Right lung (tissue), 5 donors: Measurements from ENCODE around the gene ENPEP. TPM values are rescaled to one million over a fixed set of nuclear protein-coding genes. Genes with fewer than 3 reads are reported as not detected.
"Not testable (repeated sequence)": the region's sequence is repeated elsewhere in the genome, so short reads cannot be mapped to it uniquely, and the experiment has no call there.

Experiments used
- DNase-seq, 2 donors: peaks; one replicate each; pipeline ENCODE4 v3.0.0-alpha.2; 2013
- polyA plus RNA-seq, 5 donors: library from polyadenylated mRNA; unstranded; fragments of 120-200 nt; gene quantifications; one replicate each; pipeline versions ENCODE4 v1.2.1 to v1.2.3, GENCODE V29; 2013; ENCODE audit warnings: inconsistent platforms in 1 of 5, low replicate concordance in 1 of 5; ENCODE audit not compliant: insufficient read length in 5 of 5, insufficient read depth in 1 of 5

Gene ENPEP
- polyA plus RNA-seq, 5 donors, result 17.6 to 49.6 (median 37.8) TPM

DNA sequence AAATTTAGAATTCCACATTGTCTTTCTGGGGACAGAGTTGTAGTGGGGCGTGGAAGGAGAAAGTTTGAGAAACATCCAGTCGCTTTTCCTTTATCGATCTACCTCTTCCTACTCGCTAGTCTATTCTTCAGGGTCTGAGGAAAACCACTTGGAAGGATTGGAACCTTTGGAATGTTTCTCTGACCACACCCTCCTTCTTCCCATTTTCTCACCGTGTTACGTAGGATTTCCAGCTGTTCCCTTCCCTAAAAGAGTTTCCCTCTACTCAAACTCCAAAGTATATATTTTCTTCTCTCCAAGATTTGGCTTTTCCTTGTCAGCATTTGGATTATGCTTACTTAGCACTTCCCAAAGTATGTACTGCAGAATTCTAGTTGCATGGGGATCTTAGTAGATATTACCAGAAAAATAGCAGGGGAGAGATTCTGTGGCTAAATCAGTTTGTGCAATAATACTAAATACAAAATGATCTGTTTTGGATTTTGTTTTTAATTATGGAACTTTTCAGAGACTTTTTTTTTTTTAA, 4.9 kb downstream of the ENPEP start:
- DNase-seq, result no peak

- DNase-seq, result no peak
Observed at GRCh38 chr4:110483516-110483915, 7.6 kb downstream of the ENPEP start.

DNA sequence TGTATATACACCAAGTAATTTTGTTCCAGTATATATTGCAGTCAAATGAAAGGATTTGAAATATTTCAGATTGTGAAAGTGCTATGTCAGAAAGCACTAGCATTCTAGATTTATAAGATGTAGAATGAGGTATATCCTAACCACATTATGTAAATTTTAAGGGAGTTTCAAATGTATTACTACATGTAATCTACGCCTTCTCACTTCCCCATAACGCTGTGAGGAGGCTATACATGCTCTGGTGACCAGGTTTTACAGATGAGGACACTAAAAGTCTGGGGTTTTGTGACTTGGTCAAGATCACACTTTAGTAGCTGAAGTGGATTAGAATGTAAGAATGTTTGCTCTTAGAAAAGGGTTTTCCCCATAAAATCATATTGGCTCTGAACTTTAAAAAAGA, 8.1 kb downstream of the ENPEP start:
- no peak for DNase-seq

DNA sequence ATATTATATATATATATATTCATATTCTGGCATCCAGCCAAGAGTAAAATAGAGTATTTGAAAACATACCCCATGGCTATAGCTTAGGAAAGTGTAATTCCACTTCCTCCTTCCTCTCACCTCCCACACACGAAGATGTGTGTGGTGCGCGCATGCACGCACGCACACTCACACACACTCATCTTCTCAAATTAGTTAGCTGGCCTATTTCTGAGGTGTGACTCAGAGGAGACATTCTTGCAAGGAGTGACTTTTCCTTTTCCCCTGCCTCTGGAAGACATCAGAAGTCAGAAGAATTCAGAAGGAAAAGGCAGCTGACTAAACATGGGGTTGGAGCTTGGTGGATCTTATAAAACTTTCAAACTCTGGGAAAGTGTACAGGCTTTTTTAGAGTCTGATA, 8.8 kb downstream of the ENPEP start:
- DNase-seq, result no peak

DNA sequence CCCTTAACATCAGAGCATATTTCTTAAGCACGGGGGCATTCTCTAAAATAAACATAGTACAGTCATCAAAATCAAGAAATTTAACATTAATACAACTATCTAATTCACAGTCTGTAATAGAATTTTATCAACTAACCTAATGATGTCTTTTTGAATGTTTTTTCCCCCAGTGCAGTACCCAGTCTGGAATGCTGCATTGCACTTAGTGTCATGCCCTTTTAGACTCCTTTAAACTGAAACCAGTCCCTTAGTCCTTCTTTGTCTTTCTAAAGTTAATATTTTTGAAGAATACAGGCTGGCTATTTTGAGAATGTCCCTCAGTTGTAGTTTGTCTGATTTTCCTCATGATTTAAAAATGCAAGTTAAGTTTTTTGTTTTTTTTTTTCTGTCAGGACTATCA, 9.5 kb downstream of the ENPEP start:
- no peak for DNase-seq

DNA sequence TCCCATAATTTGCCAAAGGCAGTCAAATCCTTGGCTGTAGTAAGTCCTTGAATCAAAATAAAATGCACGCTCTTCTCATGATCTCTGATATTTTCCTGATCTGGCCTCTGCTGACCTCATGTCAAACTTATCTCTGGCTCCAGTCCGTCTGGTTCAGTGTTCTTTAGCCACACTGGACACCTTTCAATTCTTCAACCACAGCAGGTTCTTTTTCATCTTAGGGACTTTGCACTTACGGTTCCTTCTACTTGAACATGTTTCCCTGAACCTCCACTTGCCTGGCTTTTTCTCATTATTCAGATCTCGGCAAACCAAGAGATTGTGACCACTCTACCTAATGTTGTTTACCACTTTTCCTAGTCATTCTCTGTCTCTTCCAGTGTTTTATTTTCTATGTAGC, 10.3 kb downstream of the ENPEP start:
- no peak for DNase-seq

- DNase-seq, result not testable (repeated sequence)
Observed at GRCh38 chr4:110486850-110487249, 10.9 kb downstream of the ENPEP start.

- DNase-seq, result no peak
Observed at GRCh38 chr4:110487873-110488272, 11.9 kb downstream of the ENPEP start.

DNA sequence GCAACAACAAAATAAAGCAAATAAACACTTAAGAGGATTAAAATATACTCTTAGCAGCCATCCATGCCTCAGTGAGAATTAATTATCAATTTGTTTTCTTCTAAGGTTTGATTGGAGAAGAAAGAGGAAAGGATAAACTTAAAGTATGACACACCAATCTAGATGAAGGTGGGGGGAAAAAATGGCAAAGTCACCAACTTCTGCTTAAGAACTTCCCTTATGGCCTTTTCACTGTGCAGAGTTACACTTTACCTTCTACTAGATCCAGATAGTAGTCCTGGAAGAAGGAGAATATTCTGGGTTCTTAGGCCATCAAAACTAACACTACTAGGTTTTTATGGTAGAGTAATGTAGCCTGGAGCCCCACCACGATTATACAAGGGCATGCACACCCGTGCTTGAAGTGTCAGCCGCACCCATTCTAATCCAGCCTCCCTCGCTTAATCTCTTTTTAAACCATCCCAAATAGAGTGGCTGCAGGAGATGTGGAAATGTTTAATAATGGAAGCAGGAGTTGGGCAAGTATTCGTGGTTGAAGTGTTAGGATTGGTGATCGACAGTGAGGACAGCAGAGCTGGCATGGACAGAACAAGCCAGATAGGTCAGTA, 14.1 kb downstream of the ENPEP start:
- DNase-seq, result no peak

DNA sequence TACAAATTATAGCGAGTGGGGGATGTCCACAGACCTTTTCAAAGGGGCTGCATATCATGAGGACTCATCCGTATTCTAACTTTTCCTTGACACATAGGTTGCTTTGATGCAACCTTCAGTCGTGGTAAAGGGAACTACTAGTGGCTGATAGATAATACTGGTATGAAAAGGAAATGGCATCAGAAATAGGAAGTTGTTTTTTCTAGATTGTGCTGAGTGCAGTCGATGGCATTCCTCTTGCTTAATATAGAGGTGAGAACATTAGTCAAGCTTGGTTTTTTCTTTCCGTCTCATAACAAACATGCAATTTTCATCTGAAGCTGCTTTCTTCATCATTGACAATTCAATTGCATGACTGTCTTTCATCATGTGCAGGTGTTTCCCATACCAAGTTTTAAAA, 16.6 kb downstream of the ENPEP start:
- DNase-seq, result no peak

- no peak for DNase-seq
Observed at GRCh38 chr4:110493520-110493919, 17.6 kb downstream of the ENPEP start.

DNA sequence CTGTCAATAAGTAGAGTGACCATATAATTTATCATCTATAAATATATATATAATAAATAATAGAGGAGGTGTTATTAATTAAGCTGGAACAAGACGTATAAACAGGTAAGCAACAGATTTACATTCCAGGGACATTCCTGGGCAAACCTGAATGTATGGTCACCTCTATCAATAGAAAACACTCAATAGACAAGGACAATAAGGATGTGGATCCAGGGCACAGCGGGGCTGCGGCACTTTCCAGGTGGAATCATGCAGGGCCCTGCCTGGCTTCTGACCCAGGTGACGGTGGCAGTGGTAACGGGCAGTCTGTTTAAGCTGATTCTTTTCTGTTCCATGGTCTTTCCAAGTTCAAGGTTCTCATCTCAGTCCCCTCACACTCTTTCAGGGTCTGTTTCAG, 22.5 kb downstream of the ENPEP start:
- no peak for DNase-seq

DNA sequence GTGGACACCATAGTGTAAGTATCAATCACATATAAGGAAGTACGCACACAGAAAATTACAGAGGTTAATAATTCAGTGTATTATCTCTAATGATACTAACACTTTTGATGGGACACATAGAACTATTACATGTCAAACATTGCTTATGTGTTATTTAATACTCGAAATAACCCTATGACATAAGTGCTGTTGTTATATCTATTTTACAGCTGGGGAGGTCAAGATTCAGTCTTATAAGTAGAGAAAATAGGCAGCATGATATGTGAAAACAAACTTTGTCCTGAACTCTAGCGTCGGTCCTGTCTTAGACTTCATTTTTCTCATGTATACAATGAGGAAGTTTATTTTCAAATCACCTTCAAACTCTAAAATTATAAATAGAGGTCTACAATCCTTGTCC, 23.2 kb downstream of the ENPEP start:
- DNase-seq, result no peak

GRCh38 chr4:110501826-110502225, 25.9 kb downstream of the ENPEP start:
- DNase-seq, result no peak

- DNase-seq, result no peak
Observed at GRCh38 chr4:110503270-110504083, 27.5 kb downstream of the ENPEP start.

- no peak for DNase-seq
Observed at GRCh38 chr4:110504084-110504435, 28.1 kb downstream of the ENPEP start.

DNA sequence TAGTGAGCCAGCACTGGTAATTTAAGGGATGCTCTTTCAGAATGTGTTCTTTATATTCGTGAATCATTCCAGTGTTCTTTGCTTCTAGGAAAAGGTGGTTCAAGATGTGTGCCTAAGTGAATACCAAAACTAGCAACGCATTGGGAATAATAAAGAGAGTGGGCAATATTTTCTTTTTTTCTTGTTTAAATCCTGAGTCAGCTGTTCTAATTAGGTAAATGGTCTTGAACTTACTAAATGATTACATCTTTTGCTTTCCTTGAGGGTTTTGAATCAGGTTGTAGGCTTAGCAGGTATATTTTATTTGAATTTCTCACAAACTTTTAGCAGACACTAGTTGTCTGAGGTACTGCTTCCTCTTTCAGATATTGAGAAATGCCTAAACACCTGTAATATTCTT, 29.5 kb downstream of the ENPEP start:
- DNase-seq, result no peak

DNA sequence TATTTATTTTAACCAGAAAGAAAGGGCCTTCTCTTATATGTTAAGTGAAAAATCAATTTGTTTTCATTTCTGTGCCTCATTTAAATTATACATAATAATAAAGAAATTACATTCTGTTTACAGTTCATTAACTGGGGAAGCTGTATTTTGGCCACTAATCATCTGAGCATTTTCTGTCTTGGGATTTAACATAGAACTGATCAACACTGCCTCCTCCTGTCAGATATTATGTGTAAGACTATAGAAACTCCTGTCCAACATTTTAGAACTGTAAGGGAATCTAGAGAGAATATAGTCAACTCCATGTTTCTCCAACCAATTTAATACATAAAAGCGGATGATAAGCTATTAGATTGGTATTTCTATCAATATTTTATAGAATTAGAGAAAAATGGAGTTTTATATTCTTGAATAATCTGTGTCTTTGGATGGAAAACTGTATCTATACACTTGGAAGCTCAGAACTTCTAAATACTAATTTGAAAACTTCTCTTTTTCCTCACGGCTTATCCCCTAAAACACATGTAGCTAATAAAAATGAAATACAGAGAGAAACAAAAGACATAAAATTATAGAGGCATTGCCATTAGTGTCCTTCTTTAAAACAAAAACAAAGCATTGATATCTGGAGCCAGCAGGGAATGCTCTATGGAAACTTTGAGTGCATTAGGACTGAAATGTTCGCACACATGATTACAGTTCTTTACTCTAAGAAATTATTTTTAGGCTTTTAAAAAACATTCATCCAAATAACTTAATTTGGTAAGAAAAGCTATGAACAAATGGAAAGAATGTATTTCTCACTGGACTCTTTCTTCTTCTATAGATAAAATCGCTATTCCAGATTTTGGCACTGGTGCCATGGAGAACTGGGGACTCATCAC, 33.1 kb downstream of the ENPEP start:
- DNase-seq, result no peak

- no peak for DNase-seq
Observed at GRCh38 chr4:110510277-110510676, 34.3 kb downstream of the ENPEP start.

GRCh38 chr4:110510955-110511544, 35.1 kb downstream of the ENPEP start:
- no peak for DNase-seq

- DNase-seq, result no peak
Observed at GRCh38 chr4:110512901-110513300, 36.9 kb downstream of the ENPEP start.

GRCh38 chr4:110514889-110515479, 39.0 kb downstream of the ENPEP start:
- no peak for DNase-seq
